Measurements from ENCODE around the gene C11orf91.

The C11orf91 gene

DNA sequence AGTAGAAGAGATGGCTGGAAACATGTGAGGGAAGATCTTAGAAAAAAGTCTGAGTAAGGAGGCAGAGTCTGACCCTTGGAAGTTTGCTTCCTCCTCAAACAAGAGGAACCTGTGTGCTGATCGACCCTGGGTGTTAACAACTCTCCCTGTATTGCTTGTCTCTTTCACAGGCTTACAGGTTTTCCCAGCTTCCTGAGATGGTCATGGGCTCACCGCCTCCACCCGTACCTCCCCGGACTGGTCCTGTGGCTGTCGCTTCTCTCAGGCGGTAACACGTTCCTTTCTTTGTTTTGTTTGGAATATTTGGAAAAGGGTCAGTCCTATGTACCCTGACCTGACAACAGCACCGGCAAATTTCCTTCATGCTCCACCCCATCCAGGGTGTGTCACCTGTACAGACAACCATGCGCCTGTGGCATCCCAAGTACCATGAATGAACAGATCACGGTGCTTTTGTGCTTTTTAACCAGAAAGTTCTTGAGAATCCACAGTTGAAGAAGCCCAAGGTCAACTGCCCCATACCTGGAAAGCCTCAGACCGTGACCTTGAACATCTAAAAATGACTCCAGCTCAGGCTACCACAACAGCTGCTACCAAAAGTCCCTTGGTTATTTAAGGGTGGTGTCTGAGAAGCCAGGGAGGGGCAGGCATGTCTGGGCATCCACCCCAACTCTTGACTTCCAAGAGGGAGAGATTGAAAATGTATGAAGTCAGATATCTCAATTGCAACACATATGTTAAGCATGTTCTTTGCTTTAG is 44.6 kb downstream of the C11orf91 start:
- DNase-seq (ENCODE audit: low read depth), result no peak
- TF ChIP-seq POLR2A (IDR thresholded peaks at IDR 0.05; ENCODE audit: extremely low read depth, insufficient read length) (no peak), MYC (IDR thresholded peaks at IDR 0.05; ENCODE audit: low read depth, low read length) (no peak)
- no peak overlapping the region for H3K4me3 ChIP-seq (ENCODE audit: low read depth, low read length)

DNA sequence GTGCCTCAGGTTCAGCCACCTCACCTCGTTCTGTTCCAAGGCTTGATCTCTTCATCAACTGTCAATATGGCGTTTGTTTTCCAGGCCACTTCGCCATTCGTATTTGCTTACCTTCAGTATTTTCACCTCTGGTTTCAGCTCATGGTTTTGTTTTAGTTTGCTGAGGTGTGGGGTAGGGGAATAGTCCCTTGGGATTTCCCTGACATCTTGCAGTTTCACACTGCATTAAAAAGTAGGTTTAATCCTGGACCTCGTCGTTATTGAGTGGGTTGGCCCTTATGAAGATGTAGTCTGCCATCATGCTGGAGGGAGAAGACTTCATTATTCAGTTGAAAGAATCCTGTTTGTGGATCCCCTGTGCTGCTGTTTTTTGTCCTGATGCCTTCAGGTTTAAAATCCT is 46.0 kb downstream of the C11orf91 start:
- TF ChIP-seq, protein P1, sequence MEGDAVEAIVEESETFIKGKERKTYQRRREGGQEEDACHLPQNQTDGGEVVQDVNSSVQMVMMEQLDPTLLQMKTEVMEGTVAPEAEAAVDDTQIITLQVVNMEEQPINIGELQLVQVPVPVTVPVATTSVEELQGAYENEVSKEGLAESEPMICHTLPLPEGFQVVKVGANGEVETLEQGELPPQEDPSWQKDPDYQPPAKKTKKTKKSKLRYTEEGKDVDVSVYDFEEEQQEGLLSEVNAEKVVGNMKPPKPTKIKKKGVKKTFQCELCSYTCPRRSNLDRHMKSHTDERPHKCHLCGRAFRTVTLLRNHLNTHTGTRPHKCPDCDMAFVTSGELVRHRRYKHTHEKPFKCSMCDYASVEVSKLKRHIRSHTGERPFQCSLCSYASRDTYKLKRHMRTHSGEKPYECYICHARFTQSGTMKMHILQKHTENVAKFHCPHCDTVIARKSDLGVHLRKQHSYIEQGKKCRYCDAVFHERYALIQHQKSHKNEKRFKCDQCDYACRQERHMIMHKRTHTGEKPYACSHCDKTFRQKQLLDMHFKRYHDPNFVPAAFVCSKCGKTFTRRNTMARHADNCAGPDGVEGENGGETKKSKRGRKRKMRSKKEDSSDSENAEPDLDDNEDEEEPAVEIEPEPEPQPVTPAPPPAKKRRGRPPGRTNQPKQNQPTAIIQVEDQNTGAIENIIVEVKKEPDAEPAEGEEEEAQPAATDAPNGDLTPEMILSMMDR (IDR thresholded peaks at IDR 0.05; ENCODE audit: low read depth, low read length), result no peak
- no peak for TF ChIP-seq POLR2A (IDR thresholded peaks at IDR 0.05; ENCODE audit: extremely low read depth, insufficient read length)
- TF ChIP-seq MYC (IDR thresholded peaks at IDR 0.05; ENCODE audit: low read depth, low read length), result no peak
- TF ChIP-seq, protein P2, sequence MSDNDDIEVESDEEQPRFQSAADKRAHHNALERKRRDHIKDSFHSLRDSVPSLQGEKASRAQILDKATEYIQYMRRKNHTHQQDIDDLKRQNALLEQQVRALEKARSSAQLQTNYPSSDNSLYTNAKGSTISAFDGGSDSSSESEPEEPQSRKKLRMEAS (IDR thresholded peaks at IDR 0.05; ENCODE audit: low read depth, low read length), result no peak
- no peak for DNase-seq (ENCODE audit: low read depth)

DNA sequence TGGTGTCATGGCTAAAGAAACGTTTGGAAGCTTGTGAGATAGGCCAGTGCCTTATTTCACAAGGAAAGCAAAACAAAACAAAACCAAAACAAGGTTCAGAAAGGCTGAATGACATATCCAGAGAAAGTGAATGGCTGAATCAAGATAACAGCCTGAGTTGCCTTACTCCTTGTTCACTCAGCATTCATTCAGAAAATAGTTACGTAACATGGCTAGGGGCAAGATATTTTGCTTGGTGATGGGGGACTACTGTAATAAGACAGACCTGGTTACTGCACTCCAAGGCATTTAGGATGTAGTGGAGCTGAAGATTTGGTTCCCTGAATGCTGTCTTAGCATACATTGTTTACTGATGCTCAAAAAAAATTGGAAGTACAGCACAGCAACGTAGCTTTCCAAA is 47.7 kb downstream of the C11orf91 start:
- no peak for DNase-seq (ENCODE audit: low read depth)
- TF ChIP-seq POLR2A (IDR thresholded peaks at IDR 0.05; ENCODE audit: extremely low read depth, insufficient read length) (no peak), MYC (IDR thresholded peaks at IDR 0.05; ENCODE audit: low read depth, low read length) (no peak)
- TF ChIP-seq, protein P2 (IDR thresholded peaks at IDR 0.05; ENCODE audit: low read depth, low read length), result no peak
- TF ChIP-seq, protein P1 (IDR thresholded peaks at IDR 0.05; ENCODE audit: low read depth, low read length), result no peak
- no peak overlapping the region for H3K4me3 ChIP-seq (ENCODE audit: low read depth, low read length)

More for the DNA sequence above, 46.0 kb downstream of the C11orf91 start:
- no peak overlapping the region for H3K4me3 ChIP-seq (ENCODE audit: low read depth, low read length)

DNA sequence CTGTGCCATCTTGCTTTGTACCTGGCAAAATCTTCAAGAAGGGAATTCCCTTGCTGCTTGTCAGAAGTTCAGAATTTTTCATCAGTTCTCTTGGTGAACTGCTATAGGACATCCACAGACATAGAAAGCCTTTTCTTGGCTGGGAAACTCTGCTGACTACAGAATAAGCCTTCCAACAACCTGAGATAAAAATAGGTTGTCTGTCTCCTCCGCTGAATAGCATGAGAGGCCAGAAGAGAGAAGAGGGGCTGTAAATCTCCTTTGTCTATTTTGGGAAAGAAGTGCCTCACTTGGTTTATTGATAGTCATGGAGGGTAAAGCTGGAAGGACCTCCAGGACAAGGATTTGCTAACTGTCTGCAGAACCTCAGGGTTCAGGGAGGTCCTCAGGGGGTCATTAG is 48.2 kb downstream of the C11orf91 start:
- no peak overlapping the region for H3K4me3 ChIP-seq (ENCODE audit: low read depth, low read length)
- DNase-seq (ENCODE audit: low read depth), result no peak
- no peak for TF ChIP-seq MYC (IDR thresholded peaks at IDR 0.05; ENCODE audit: low read depth, low read length)
- TF ChIP-seq, protein P1 (IDR thresholded peaks at IDR 0.05; ENCODE audit: low read depth, low read length), result no peak
- TF ChIP-seq POLR2A (IDR thresholded peaks at IDR 0.05; ENCODE audit: extremely low read depth, insufficient read length), result no peak
- TF ChIP-seq, protein P2 (IDR thresholded peaks at IDR 0.05; ENCODE audit: low read depth, low read length), result no peak

DNA sequence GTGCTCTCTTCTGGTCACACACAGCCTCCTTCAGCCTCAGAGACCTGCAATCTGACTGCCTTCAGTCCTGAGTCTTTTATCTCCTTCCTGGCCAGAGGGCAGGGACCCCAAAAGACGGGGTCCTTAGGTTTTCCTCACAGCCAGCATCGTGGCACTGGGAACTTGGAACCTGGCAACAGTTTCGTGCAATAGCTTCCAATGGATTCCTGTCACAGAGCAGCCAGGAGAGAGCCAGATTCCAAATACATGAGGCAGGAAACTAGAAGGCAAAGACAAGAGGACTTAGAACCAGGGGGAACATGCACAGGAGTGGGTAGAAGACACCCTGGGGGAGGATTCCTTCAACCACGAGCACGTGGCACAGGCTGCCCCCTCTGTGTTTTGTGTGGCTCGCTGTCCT is 48.6 kb downstream of the C11orf91 start:
- TF ChIP-seq, protein P2 (IDR thresholded peaks at IDR 0.05; ENCODE audit: low read depth, low read length), result no peak
- TF ChIP-seq, protein P1 (IDR thresholded peaks at IDR 0.05; ENCODE audit: low read depth, low read length), result no peak
- TF ChIP-seq POLR2A (IDR thresholded peaks at IDR 0.05; ENCODE audit: extremely low read depth, insufficient read length), result no peak
- TF ChIP-seq MYC (IDR thresholded peaks at IDR 0.05; ENCODE audit: low read depth, low read length), result no peak
- no peak for DNase-seq (ENCODE audit: low read depth)

DNA sequence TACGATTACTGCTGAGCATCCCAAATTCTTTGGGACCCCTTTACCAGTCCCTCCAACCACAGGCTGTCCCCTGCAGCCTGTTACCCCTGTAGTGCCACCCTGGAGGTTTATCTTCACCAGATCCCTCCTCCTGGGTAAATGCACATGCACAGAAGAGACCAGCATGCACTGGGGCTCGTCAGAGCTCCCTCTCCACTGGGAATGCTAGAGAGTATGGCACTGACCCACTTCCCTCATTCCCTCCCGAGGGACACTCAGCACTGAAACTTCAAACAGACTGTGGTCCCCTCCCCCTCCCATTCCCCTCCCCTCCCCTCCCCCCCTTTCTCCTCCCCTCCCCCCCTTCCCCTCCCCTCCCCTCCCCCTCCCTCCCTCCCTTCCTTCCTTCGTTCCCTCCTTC is 49.1 kb downstream of the C11orf91 start:
- DNase-seq (ENCODE audit: low read depth), result no peak
- H3K4me3 ChIP-seq (ENCODE audit: low read depth, low read length), result no peak overlapping the region
- TF ChIP-seq POLR2A (IDR thresholded peaks at IDR 0.05; ENCODE audit: extremely low read depth, insufficient read length), result no peak
- TF ChIP-seq, protein P1 (IDR thresholded peaks at IDR 0.05; ENCODE audit: low read depth, low read length), result no peak
- TF ChIP-seq MYC (IDR thresholded peaks at IDR 0.05; ENCODE audit: low read depth, low read length), result no peak
- TF ChIP-seq, protein P2 (IDR thresholded peaks at IDR 0.05; ENCODE audit: low read depth, low read length), result no peak

More for the DNA sequence above, 48.6 kb downstream of the C11orf91 start:
- no peak overlapping the region for H3K4me3 ChIP-seq (ENCODE audit: low read depth, low read length)
